ENCODE data around the gene CLPTM1L.

DNA sequence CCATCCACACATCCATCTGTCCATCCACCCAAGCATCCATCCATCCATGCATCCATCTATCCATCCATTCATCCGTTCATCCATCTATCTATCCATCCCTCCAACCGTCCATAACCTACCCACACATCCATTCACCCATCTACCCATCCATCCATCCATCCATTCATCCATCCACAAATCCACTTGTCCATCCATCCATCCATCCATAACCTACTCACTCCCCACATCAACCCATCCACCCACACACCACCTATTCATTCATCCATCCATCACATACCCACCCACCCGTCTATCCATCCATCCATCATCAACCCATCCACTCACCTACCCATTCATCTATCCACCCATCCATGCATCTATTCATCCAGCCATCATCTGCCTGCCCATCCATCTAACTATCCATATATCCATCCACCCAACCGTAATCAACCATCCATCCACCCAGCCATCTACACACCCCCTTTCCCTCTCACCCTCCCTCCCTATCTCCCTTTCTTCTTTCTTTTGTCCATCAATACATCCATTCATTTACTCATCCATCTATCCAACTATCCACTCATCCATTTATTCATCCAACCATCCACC is 43.6 kb upstream of the CLPTM1L start:
- TF ChIP-seq FOXK2 (IDR thresholded peaks at IDR 0.05) (no peak), SP1 (IDR thresholded peaks at IDR 0.05) (no peak), FOXA1 (IDR thresholded peaks at IDR 0.05) (no peak), CTBP1 (IDR thresholded peaks at IDR 0.05; ENCODE audit: borderline replicate concordance) (no peak), SUZ12 (IDR thresholded peaks at IDR 0.05) (no peak), ZNF384 (IDR thresholded peaks at IDR 0.05) (no peak)
- TF ChIP-seq, protein P1, sequence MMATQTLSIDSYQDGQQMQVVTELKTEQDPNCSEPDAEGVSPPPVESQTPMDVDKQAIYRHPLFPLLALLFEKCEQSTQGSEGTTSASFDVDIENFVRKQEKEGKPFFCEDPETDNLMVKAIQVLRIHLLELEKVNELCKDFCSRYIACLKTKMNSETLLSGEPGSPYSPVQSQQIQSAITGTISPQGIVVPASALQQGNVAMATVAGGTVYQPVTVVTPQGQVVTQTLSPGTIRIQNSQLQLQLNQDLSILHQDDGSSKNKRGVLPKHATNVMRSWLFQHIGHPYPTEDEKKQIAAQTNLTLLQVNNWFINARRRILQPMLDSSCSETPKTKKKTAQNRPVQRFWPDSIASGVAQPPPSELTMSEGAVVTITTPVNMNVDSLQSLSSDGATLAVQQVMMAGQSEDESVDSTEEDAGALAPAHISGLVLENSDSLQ (IDR thresholded peaks at IDR 0.05) = no peak

All from HEK293T (cell line).